Tibial nerve (tissue), 4 donors: ENCODE results near the gene UBALD1. TPM values are rescaled to one million over a fixed set of nuclear protein-coding genes. Genes with fewer than 3 reads are reported as not detected.

ENCODE experiments used
- DNase-seq, 2 donors: peaks; one replicate each; pipeline ENCODE4 v3.0.0-alpha.2; 2019; ENCODE audit warnings: low spot score in 2 of 2
- H3K27ac ChIP-seq, 4 donors: fragments of 200-600 bp; sonication (generic) in 3 of 4; one replicate each; pipeline ENCODE4 v1.5.1; 2017 to 2019; ENCODE audit warnings: mild to moderate bottlenecking in 1 of 4
- H3K27me3 ChIP-seq, 2 donors: fragments of 200-600 bp; sonication (generic) in 1 of 2; one replicate each; pipeline versions ENCODE4 v1.5.1 to v1.6.0; 2017 to 2019
- H3K36me3 ChIP-seq, 3 donors: fragments of 200-600 bp; sonication (generic); one replicate each; pipeline ENCODE4 v1.5.1; 2018 to 2019
- H3K4me1 ChIP-seq, 4 donors: fragments of 200-600 bp; sonication (generic) in 3 of 4; one replicate each; pipeline ENCODE4 v1.5.1; 2017 to 2019
- H3K4me3 ChIP-seq, 4 donors: fragments of 200-600 bp; sonication (generic) in 3 of 4; one replicate each; pipeline ENCODE4 v1.5.1; 2017 to 2019; ENCODE audit warnings: mild to moderate bottlenecking in 1 of 4, moderate library complexity in 1 of 4
- H3K9me3 ChIP-seq, 4 donors: fragments of 200-600 bp; sonication (generic) in 3 of 4; one replicate each; pipeline ENCODE4 v1.5.1; 2017 to 2019
- EP300 ChIP-seq, 2 donors: sonication (generic); formaldehyde crosslinking; IDR thresholded peaks; one replicate each; pipeline ENCODE4 v1.6.1; 2017; ENCODE audit warnings: antibody characterized with exemption in 2 of 2, mild to moderate bottlenecking in 1 of 2
- POLR2A ChIP-seq, 2 donors: fragments of 450-650 bp; IDR thresholded peaks; one replicate each; pipeline ENCODE4 v1.6.1; 2017; ENCODE audit warnings: antibody characterized with exemption in 2 of 2, mild to moderate bottlenecking in 2 of 2, moderate library complexity in 2 of 2
- WGBS, 2 donors: methylation state at CpG; one replicate each; pipeline ENCODE4 v1.1.5; 2018; 5-methylcytosine and 5-hydroxymethylcytosine counted together
- total RNA-seq, 4 donors: library from RNA; depleted of rRNA; stranded (reverse); fragments of >200 nt; gene quantifications; one replicate each; pipeline ENCODE4 v1.1.0, GENCODE V29; 2016
- TF ChIP-seq, protein P1 (sequence below), 5 experiments: fragments of 200-600 bp in 3 of 5; fragments of 450-650 bp in 2 of 5; sonication (generic) in 3 of 5; IDR thresholded peaks; one replicate each; pipeline ENCODE4 v1.5.1; 2016 to 2019; ENCODE audit warnings: antibody characterized with exemption in 5 of 5, mild to moderate bottlenecking in 3 of 5, moderate library complexity in 2 of 5

UBALD1 gene
- total RNA-seq, 4 donors from 2014 or later, result 6.5 to 22.8 (median 9.8) TPM

GRCh38 chr16:4649744-4650442, 35.2 kb upstream of the UBALD1 start:
- H3K27ac ChIP-seq, result no peak overlapping the region
- H3K36me3 ChIP-seq, result peaks cover 0 to 80% (median 8%) of the 10 kb centered on the region in 3 donors
- H3K9me3 ChIP-seq, result no peaks in the 10 kb centered on the region
- DNase-seq, result no peak
- no peaks in the 10 kb centered on the region for H3K27me3 ChIP-seq
- TF ChIP-seq, protein P1, sequence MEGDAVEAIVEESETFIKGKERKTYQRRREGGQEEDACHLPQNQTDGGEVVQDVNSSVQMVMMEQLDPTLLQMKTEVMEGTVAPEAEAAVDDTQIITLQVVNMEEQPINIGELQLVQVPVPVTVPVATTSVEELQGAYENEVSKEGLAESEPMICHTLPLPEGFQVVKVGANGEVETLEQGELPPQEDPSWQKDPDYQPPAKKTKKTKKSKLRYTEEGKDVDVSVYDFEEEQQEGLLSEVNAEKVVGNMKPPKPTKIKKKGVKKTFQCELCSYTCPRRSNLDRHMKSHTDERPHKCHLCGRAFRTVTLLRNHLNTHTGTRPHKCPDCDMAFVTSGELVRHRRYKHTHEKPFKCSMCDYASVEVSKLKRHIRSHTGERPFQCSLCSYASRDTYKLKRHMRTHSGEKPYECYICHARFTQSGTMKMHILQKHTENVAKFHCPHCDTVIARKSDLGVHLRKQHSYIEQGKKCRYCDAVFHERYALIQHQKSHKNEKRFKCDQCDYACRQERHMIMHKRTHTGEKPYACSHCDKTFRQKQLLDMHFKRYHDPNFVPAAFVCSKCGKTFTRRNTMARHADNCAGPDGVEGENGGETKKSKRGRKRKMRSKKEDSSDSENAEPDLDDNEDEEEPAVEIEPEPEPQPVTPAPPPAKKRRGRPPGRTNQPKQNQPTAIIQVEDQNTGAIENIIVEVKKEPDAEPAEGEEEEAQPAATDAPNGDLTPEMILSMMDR (IDR thresholded peaks at IDR 0.05), result no peak
- TF ChIP-seq POLR2A (IDR thresholded peaks at IDR 0.05) (no peak), EP300 (IDR thresholded peaks at IDR 0.05) (no peak)
- H3K4me3 ChIP-seq, result no peak overlapping the region
- 93 to 95% methylated on average over 25 of the region's 25 CpGs for WGBS, 2 donors
- peaks cover 0 to 7% (median 0%) of the 10 kb centered on the region in 4 donors for H3K4me1 ChIP-seq

GRCh38 chr16:4648917-4649316, 34.2 kb upstream of the UBALD1 start:
- H3K27ac ChIP-seq, result no peak overlapping the region
- peaks cover 0 to 71% (median 8%) of the 10 kb centered on the region in 3 donors for H3K36me3 ChIP-seq
- H3K27me3 ChIP-seq, result no peaks in the 10 kb centered on the region
- no peak for DNase-seq
- H3K4me1 ChIP-seq, result peaks cover 0 to 7% (median 0%) of the 10 kb centered on the region in 4 donors
- H3K4me3 ChIP-seq, result no peak overlapping the region
- no peaks in the 10 kb centered on the region for H3K9me3 ChIP-seq
- 95 to 97% methylated on average over 13 of the region's 13 CpGs for WGBS, 2 donors
- TF ChIP-seq EP300 (IDR thresholded peaks at IDR 0.05), result no peak
- TF ChIP-seq POLR2A (IDR thresholded peaks at IDR 0.05), result no peak
- TF ChIP-seq, protein P1 (IDR thresholded peaks at IDR 0.05), result no peak

GRCh38 chr16:4647644-4647980, 32.9 kb upstream of the UBALD1 start:
- peaks cover 0 to 7% (median 0%) of the 10 kb centered on the region in 4 donors for H3K4me1 ChIP-seq
- no peaks in the 10 kb centered on the region for H3K9me3 ChIP-seq
- peaks cover 0 to 58% (median 0%) of the 10 kb centered on the region in 3 donors for H3K36me3 ChIP-seq
- no peak for TF ChIP-seq POLR2A (IDR thresholded peaks at IDR 0.05)
- TF ChIP-seq EP300 (IDR thresholded peaks at IDR 0.05), result no peak
- TF ChIP-seq, protein P1 (IDR thresholded peaks at IDR 0.05), result no peak
- DNase-seq, result no peak
- no peaks in the 10 kb centered on the region for H3K27me3 ChIP-seq
- 97% methylated on average over 6 to 8 of the region's 8 CpGs for WGBS, 2 donors
- H3K27ac ChIP-seq, result no peak overlapping the region
- H3K4me3 ChIP-seq, result no peak overlapping the region

- peaks cover 0 to 7% (median 0%) of the 10 kb centered on the region in 4 donors for H3K4me1 ChIP-seq
- H3K27ac ChIP-seq, result no peak overlapping the region
- H3K36me3 ChIP-seq, result peaks cover 0 to 52% (median 0%) of the 10 kb centered on the region in 3 donors
- no peak overlapping the region for H3K4me3 ChIP-seq
- H3K27me3 ChIP-seq, result no peaks in the 10 kb centered on the region
- no peaks in the 10 kb centered on the region for H3K9me3 ChIP-seq
- no peak for DNase-seq
- TF ChIP-seq POLR2A (IDR thresholded peaks at IDR 0.05) (no peak), EP300 (IDR thresholded peaks at IDR 0.05) (no peak)
- TF ChIP-seq, protein P1 (IDR thresholded peaks at IDR 0.05), result no peak
- 96% methylated on average over 9 to 19 of the region's 22 CpGs for WGBS, 2 donors
Measured at GRCh38 chr16:4646773-4647643, 32.3 kb upstream of the UBALD1 start.

- TF ChIP-seq POLR2A (IDR thresholded peaks at IDR 0.05) (no peak), EP300 (IDR thresholded peaks at IDR 0.05) (no peak)
- TF ChIP-seq, protein P1 (IDR thresholded peaks at IDR 0.05), result no peak
- Histone ChIP-seq H3K9me3 (no peaks in the 10 kb centered on the region), H3K27ac (no peak overlapping the region), H3K36me3 (peaks cover 0 to 15% (median 0%) of the 10 kb centered on the region in 3 donors), H3K4me3 (no peak overlapping the region), H3K27me3 (no peaks in the 10 kb centered on the region), H3K4me1 (peaks cover 0 to 35% (median 11%) of the 10 kb centered on the region in 4 donors)
- WGBS, 2 donors, result 92 to 93% methylated on average over 14 of the region's 14 CpGs
- DNase-seq, result no peak
Measured at GRCh38 chr16:4641895-4642294, 27.2 kb upstream of the UBALD1 start.
